ENCODE data around the gene GPC6.

GRCh38 chr13:93539914-93540313, 313.3 kb downstream of the GPC6 start:
- TF ChIP-seq POLR2A (IDR thresholded peaks at IDR 0.05) = no peak
- no peak for TF ChIP-seq CTCF (IDR thresholded peaks at IDR 0.05)
